ENCODE data around the gene UBE2Q1. TPM values are rescaled to one million over a fixed set of nuclear protein-coding genes. Genes with fewer than 3 reads are reported as not detected.
"Not testable (repeated sequence)": the region's sequence is repeated elsewhere in the genome, so short reads cannot be mapped to it uniquely, and the experiment has no call there.

UBE2Q1 gene
- total and polyA plus RNA-seq, 3 donors from 2014 or later: 63.5 to 128 (median 65.2) TPM

DNA sequence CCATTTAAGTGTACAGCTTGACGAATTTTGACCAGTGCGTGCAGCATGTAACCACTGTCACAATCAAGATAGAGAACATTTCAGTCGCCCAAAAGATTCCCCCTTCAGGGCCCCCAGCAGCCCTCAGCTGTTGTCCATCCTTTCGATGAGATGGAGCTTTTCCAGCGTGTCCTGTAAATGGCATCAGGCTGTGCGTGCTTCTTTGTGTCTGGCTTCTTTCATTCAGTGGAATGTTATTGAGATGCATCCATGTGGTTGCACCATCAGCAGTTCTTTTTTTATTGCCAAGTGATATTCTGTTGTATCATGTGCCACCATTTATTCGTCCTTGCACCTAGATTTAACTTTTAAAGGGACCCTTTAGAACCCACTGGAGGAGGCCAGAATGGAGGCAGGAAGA, 21.9 kb downstream of the UBE2Q1 start:
- H3K27ac ChIP-seq: no peak overlapping the region
- H3K4me3 ChIP-seq: no peak overlapping the region
- no peaks in the 10 kb centered on the region for H3K4me1 ChIP-seq
- no peaks in the 10 kb centered on the region for H3K36me3 ChIP-seq (ENCODE audit: low read depth, missing control alignments)
- H3K9me3 ChIP-seq: no peaks in the 10 kb centered on the region
- DNase-seq: no peak
- intact Hi-C loops (cut with DNase I; ENCODE audit: low total_unique reads): no loop called here
- WGBS, 2 donors: 80 to 83% methylated on average over 7 of the region's 7 CpGs
- TF ChIP-seq POLR2A (IDR thresholded peaks at IDR 0.05): no peak
- TF ChIP-seq, protein P1, sequence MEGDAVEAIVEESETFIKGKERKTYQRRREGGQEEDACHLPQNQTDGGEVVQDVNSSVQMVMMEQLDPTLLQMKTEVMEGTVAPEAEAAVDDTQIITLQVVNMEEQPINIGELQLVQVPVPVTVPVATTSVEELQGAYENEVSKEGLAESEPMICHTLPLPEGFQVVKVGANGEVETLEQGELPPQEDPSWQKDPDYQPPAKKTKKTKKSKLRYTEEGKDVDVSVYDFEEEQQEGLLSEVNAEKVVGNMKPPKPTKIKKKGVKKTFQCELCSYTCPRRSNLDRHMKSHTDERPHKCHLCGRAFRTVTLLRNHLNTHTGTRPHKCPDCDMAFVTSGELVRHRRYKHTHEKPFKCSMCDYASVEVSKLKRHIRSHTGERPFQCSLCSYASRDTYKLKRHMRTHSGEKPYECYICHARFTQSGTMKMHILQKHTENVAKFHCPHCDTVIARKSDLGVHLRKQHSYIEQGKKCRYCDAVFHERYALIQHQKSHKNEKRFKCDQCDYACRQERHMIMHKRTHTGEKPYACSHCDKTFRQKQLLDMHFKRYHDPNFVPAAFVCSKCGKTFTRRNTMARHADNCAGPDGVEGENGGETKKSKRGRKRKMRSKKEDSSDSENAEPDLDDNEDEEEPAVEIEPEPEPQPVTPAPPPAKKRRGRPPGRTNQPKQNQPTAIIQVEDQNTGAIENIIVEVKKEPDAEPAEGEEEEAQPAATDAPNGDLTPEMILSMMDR (IDR thresholded peaks at IDR 0.05): no peak
- no peaks in the 10 kb centered on the region for H3K27me3 ChIP-seq

- intact Hi-C loops (cut with DNase I; ENCODE audit: low total_unique reads): no loop called here
- no peak overlapping the region for H3K27ac ChIP-seq
- H3K36me3 ChIP-seq (ENCODE audit: low read depth, missing control alignments): no peaks in the 10 kb centered on the region
- no peaks in the 10 kb centered on the region for H3K4me1 ChIP-seq
- DNase-seq: no peak
- H3K27me3 ChIP-seq: no peaks in the 10 kb centered on the region
- H3K4me3 ChIP-seq: no peak overlapping the region
- WGBS, 2 donors: 69 to 70% methylated on average over 11 of the region's 11 CpGs
- TF ChIP-seq, protein P1 (IDR thresholded peaks at IDR 0.05): peak in 1 of 3 experiments; percentile 24
- no peak for TF ChIP-seq POLR2A (IDR thresholded peaks at IDR 0.05)
- no peaks in the 10 kb centered on the region for H3K9me3 ChIP-seq
These were observed 24.3 kb downstream of the UBE2Q1 start for GRCh38 chr1:154533952-154534844.

DNA sequence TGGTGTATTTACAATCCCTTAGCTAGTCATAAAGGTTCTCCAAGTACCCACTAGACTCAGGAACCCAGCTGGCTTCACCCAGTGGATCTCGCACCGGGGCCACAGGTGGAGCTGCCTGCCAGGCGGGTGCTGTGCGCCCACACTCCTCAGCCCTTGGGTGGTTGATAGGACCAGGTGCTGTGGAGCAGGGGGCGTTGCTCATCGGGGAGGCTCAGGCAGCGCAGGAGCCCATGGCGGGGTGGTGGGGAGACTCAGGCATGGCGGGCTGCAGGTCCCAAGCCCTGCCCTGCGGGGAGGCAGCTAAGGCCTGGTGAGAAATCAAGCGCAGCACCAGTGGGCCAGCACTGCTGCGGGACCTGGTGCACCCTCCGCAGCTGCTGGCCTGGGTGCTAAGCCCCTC, 26.5 kb downstream of the UBE2Q1 start:
- DNase-seq; H3K4me1 ChIP-seq; H3K36me3 ChIP-seq (ENCODE audit: low read depth, missing control alignments); H3K27me3 ChIP-seq; H3K27ac ChIP-seq; H3K4me3 ChIP-seq; intact Hi-C loops (cut with DNase I; ENCODE audit: low total_unique reads); H3K9me3 ChIP-seq: not testable (repeated sequence)
- WGBS, 2 donors: 97% methylated on average over 13 of the region's 13 CpGs; no CpG with 5 or more reads in 1 of the 2 donors

- H3K36me3 ChIP-seq (ENCODE audit: low read depth, missing control alignments): no peaks in the 10 kb centered on the region
- H3K9me3 ChIP-seq: no peaks in the 10 kb centered on the region
- TF ChIP-seq, protein P1 (IDR thresholded peaks at IDR 0.05): no peak
- no peak for TF ChIP-seq POLR2A (IDR thresholded peaks at IDR 0.05)
- WGBS, 2 donors: 89 to 92% methylated on average over 6 of the region's 6 CpGs
- peaks cover 4% of the 10 kb centered on the region for H3K4me1 ChIP-seq
- H3K27ac ChIP-seq: no peak overlapping the region
- no peak overlapping the region for H3K4me3 ChIP-seq
- DNase-seq: no peak
- no peaks in the 10 kb centered on the region for H3K27me3 ChIP-seq
- intact Hi-C loops (cut with DNase I; ENCODE audit: low total_unique reads): no loop called here
These were observed 29.2 kb downstream of the UBE2Q1 start for GRCh38 chr1:154529308-154529707.

- no peak for DNase-seq
- 63 to 64% methylated on average over 6 of the region's 6 CpGs for WGBS, 2 donors
- intact Hi-C loops (cut with DNase I; ENCODE audit: low total_unique reads): no loop called here
- Histone ChIP-seq H3K27ac (peak overlapping the region; percentile 29 to 33), H3K36me3 (ENCODE audit: low read depth, missing control alignments) (no peaks in the 10 kb centered on the region), H3K4me1 (peaks cover 4% of the 10 kb centered on the region), H3K9me3 (no peaks in the 10 kb centered on the region), H3K27me3 (no peaks in the 10 kb centered on the region), H3K4me3 (no peak overlapping the region)
- TF ChIP-seq POLR2A (IDR thresholded peaks at IDR 0.05): no peak
- TF ChIP-seq, protein P1 (IDR thresholded peaks at IDR 0.05): no peak
These were observed 31.3 kb downstream of the UBE2Q1 start for GRCh38 chr1:154527192-154527591.

Measured in testis (tissue), 3 donors.